Keratinocyte (primary cell): ENCODE measurements around the gene ACR.

Source experiments
- EZH2 ChIP-seq: IDR thresholded peaks from one replicate; pipeline ENCODE4 v1.6.1; 2012; ENCODE audit warnings: inconsistent platforms, mild to moderate bottlenecking, low read length, moderate library complexity
- TF ChIP-seq, protein P1 (sequence below), 3 experiments: IDR thresholded peaks in 1 of 3; conservative IDR thresholded peaks in 1 of 3; optimal IDR thresholded peaks in 1 of 3; 2 replicates in 2 of 3; 3 replicates in 1 of 3; pipeline versions ENCODE3 to v1.5.1; 2011; ENCODE audit warnings: low read length in 3 of 3, mild to moderate bottlenecking in 3 of 3, moderate library complexity in 2 of 3, control low read depth in 1 of 3, inconsistent platforms in 1 of 3; ENCODE audit not compliant: insufficient read depth in 2 of 3; ENCODE audit errors: extremely low read depth in 1 of 3

DNA sequence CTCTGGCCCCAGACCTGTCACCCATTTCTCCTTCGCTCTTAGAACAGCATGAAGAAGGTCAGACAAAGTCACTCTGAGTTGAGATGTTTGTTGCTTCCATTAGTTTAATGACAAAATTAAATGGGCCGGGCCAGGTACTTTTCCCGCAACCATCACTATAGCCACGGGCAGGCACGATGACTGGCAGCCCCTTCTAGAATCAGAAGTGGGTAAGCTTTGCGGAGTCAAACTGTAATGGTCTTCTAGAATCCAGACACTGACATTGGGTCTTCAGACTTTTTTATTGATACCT, 2.3 kb upstream of the ACR start:
- TF ChIP-seq, protein P1, sequence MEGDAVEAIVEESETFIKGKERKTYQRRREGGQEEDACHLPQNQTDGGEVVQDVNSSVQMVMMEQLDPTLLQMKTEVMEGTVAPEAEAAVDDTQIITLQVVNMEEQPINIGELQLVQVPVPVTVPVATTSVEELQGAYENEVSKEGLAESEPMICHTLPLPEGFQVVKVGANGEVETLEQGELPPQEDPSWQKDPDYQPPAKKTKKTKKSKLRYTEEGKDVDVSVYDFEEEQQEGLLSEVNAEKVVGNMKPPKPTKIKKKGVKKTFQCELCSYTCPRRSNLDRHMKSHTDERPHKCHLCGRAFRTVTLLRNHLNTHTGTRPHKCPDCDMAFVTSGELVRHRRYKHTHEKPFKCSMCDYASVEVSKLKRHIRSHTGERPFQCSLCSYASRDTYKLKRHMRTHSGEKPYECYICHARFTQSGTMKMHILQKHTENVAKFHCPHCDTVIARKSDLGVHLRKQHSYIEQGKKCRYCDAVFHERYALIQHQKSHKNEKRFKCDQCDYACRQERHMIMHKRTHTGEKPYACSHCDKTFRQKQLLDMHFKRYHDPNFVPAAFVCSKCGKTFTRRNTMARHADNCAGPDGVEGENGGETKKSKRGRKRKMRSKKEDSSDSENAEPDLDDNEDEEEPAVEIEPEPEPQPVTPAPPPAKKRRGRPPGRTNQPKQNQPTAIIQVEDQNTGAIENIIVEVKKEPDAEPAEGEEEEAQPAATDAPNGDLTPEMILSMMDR (optimal IDR thresholded peaks at IDR 0.05 in 1 of 3, IDR thresholded peaks at IDR 0.05 in 1 of 3, conservative IDR thresholded peaks at IDR 0.05 in 1 of 3; ENCODE audit: extremely low read depth in 1 of 3, insufficient read depth in 2 of 3, low read length in 3 of 3), result no peak
- no peak for TF ChIP-seq EZH2
